Neural cell (in vitro differentiated cells): ENCODE results near the gene CAMK2B.

Experiments used
- CTCF ChIP-seq: fragments of 450-650 bp; IDR thresholded peaks from 2 replicates; pipeline ENCODE4 v1.5.1; 2014; ENCODE audit warnings: antibody characterized with exemption, mild to moderate bottlenecking, moderate library complexity; ENCODE audit not compliant: poor library complexity, severe bottlenecking
- EZH2 ChIP-seq: fragments of 200-600, 300-800 bp; shearing (Covaris generic), sonication (generic); IDR thresholded peaks from 2 replicates; pipeline ENCODE4 v1.6.1; 2014; ENCODE audit warnings: antibody characterized with exemption, low read length, borderline replicate concordance, mild to moderate bottlenecking; ENCODE audit not compliant: insufficient read depth, poor library complexity, severe bottlenecking

- TF ChIP-seq CTCF (no peak), EZH2 (no peak)
These were observed 43.4 kb downstream of the CAMK2B start for GRCh38 chr7:44281811-44282600.
